EH (cell line): ENCODE measurements around the gene TLCD3A.
"Not testable (repeated sequence)": the region's sequence is repeated elsewhere in the genome, so short reads cannot be mapped to it uniquely, and the experiment has no call there.

Experiments used
- DNase-seq: peaks from one replicate; pipeline ENCODE4 v3.0.0-alpha.2; 2015; ENCODE audit warnings: low read depth

The TLCD3A gene

GRCh38 chr17:708132-708531 is 24.3 kb upstream of the TLCD3A start:
- no peak for DNase-seq

- DNase-seq, result no peak
Measured at GRCh38 chr17:718075-718474, 14.3 kb upstream of the TLCD3A start.

GRCh38 chr17:720706-721539 is 11.5 kb upstream of the TLCD3A start:
- no peak for DNase-seq

- DNase-seq, result no peak
Measured at GRCh38 chr17:721540-721937, 10.9 kb upstream of the TLCD3A start.

GRCh38 chr17:725084-725483 is 7.3 kb upstream of the TLCD3A start:
- DNase-seq, result no peak

- no peak for DNase-seq
Measured at GRCh38 chr17:725746-726145, 6.7 kb upstream of the TLCD3A start.

- no peak for DNase-seq
Measured at GRCh38 chr17:726271-726919, 6.0 kb upstream of the TLCD3A start.

GRCh38 chr17:728911-729310 is 3.5 kb upstream of the TLCD3A start:
- no peak for DNase-seq

- DNase-seq, result peak; percentile 46
Measured at GRCh38 chr17:731644-732066, 741 bp upstream of the TLCD3A start.

- peak; percentile 62 for DNase-seq
Measured at GRCh38 chr17:732902-733720, 715 bp downstream of the TLCD3A start.

GRCh38 chr17:733743-734142 is 1.3 kb downstream of the TLCD3A start:
- peak; percentile 11 for DNase-seq

- DNase-seq, result no peak
Measured at GRCh38 chr17:737561-738113, 5.2 kb downstream of the TLCD3A start.

- no peak for DNase-seq
Measured at GRCh38 chr17:740240-741017, 8.0 kb downstream of the TLCD3A start.

- DNase-seq, result no peak
Measured at GRCh38 chr17:742147-742793, 9.9 kb downstream of the TLCD3A start.

- no peak for DNase-seq
Measured at GRCh38 chr17:743139-743538, 10.7 kb downstream of the TLCD3A start.

- DNase-seq, result no peak
Measured at GRCh38 chr17:744937-745336, 12.5 kb downstream of the TLCD3A start.

GRCh38 chr17:745406-745805 is 13.0 kb downstream of the TLCD3A start:
- no peak for DNase-seq

- DNase-seq, result no peak
Measured at GRCh38 chr17:746181-746580, 13.8 kb downstream of the TLCD3A start.

GRCh38 chr17:746783-747629 is 14.6 kb downstream of the TLCD3A start:
- no peak for DNase-seq

GRCh38 chr17:748604-749003 is 16.2 kb downstream of the TLCD3A start:
- DNase-seq, result not testable (repeated sequence)
